ENCODE results near the gene MSANTD2.

The MSANTD2 gene

DNA sequence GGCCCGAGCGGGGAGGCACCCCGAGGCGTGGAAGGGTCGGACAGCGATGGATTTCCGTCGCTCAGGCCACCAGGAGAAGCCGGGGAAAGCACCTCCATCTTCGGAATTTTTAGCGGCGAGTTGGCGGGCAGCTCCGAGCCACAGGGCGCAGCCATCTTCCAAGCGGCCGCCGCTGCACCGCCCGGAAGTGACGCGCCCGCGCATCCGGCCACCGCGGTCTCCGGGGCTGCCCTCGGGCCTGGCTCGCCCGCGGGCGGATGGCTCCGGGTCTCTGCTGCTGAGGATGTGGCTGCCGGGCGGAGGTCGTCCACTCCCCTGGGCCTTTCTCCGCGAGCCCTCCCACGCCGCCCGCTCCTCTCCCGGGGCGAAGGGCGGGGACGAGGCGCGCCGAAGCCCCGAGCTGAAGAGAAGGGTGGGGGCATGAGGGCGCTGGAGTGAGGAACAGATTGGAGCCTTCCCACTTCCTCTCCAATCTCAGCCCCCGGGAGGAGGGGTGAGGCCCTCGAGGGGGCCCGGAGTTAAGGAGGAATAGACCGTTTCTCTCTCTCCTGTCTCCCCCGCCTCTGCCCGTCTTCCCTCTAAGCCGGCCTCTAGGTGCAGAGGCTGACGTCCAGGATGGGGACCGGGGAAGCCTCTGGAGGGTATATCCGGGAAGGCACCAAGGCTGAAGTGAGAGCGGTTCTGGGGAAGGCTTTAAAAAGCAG lies at the start of gene MSANTD2:
Gene MSANTD2, minus strand, starts transcription at position 181 of the 704 bp plus-strand sequence. Its CDS starts 26 bp downstream, at position 155.
- Histone ChIP-seq H3K27me3 (ENCODE audit: insufficient read depth, low read length) (no peaks in the 10 kb centered on the region), H2AFZ (ENCODE audit: low read length) (peak within 1 kb of the TSS; percentile 16), H3K79me2 (ENCODE audit: insufficient read depth, low read length) (no peaks in the 10 kb centered on the region)

DNA sequence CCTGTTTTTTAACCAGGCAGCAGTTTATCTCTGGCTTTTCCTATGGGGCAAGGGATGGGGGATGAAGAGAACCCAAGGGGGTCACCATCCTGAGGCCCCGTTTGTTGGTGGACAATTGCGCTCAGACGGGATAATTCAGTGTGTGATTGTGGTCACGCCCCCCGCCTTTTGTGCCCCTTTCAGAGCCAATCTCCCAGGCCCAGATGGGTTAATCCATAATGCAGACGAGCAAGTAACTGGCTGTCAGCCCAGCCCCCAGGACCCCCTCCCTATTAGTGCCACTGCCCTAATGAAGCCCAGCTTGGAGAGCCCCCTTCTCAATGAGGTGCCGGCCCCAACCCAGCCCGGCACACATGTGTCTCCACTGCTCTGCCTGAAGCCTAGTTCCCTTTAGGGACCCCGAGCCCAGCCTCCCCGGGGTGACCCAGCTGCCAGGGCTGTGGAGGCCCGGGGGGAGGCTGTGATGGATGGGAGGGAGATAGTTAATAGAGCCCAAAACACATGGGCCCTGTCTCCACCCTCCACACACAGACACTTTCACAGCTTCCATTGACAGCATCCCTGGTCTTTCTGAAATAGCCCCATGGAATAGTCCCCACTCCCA lies 46.0 kb upstream of the MSANTD2 start:
- Histone ChIP-seq H3K9me3 (ENCODE audit: low read length) (no peaks in the 10 kb centered on the region), H3K4me1 (ENCODE audit: insufficient read depth, low read length, severe bottlenecking) (no peaks in the 10 kb centered on the region), H3K9me2 (ENCODE audit: low read depth, low read length) (no peaks in the 10 kb centered on the region), H3K36me3 (ENCODE audit: insufficient read depth, low read length) (no peaks in the 10 kb centered on the region), H2AFZ (ENCODE audit: low read length) (no peak overlapping the region), H3K9ac (ENCODE audit: low read length) (no peak overlapping the region), H3K79me2 (ENCODE audit: insufficient read depth, low read length) (no peaks in the 10 kb centered on the region), H4K20me1 (ENCODE audit: insufficient read depth, low read length) (no peaks in the 10 kb centered on the region), H3K27ac (ENCODE audit: low read depth, low read length, poor library complexity, severe bottlenecking) (no peak overlapping the region), H3K4me3 (ENCODE audit: low read depth, low read length, poor library complexity, severe bottlenecking) (no peak overlapping the region), H3K27me3 (ENCODE audit: insufficient read depth, low read length) (0 out of 2 replicates have a peak, but pooled peaks cover 4% of the 10 kb centered on the region), H3K4me2 (ENCODE audit: low read length) (no peak overlapping the region), H3F3A (ENCODE audit: insufficient read depth, low read length) (no peaks in the 10 kb centered on the region)
- TF ChIP-seq, protein P1, sequence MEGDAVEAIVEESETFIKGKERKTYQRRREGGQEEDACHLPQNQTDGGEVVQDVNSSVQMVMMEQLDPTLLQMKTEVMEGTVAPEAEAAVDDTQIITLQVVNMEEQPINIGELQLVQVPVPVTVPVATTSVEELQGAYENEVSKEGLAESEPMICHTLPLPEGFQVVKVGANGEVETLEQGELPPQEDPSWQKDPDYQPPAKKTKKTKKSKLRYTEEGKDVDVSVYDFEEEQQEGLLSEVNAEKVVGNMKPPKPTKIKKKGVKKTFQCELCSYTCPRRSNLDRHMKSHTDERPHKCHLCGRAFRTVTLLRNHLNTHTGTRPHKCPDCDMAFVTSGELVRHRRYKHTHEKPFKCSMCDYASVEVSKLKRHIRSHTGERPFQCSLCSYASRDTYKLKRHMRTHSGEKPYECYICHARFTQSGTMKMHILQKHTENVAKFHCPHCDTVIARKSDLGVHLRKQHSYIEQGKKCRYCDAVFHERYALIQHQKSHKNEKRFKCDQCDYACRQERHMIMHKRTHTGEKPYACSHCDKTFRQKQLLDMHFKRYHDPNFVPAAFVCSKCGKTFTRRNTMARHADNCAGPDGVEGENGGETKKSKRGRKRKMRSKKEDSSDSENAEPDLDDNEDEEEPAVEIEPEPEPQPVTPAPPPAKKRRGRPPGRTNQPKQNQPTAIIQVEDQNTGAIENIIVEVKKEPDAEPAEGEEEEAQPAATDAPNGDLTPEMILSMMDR (IDR thresholded peaks at IDR 0.05; ENCODE audit: low read length): no peak
- no peak for TF ChIP-seq EZH2 (IDR thresholded peaks at IDR 0.05; ENCODE audit: borderline replicate concordance, low read length)

More for the DNA sequence above, at the start of gene MSANTD2:
- Histone ChIP-seq H4K20me1 (ENCODE audit: insufficient read depth, low read length) (no peaks in the 10 kb centered on the region), H3K4me2 (ENCODE audit: low read length) (peak within 1 kb of the TSS; percentile 71), H3K27ac (ENCODE audit: low read depth, low read length, poor library complexity, severe bottlenecking) (no peak within 1 kb of the TSS), H3K9me3 (ENCODE audit: low read length) (no peaks in the 10 kb centered on the region), H3K4me1 (ENCODE audit: insufficient read depth, low read length, severe bottlenecking) (peaks cover 16% of the 10 kb centered on the region), H3F3A (ENCODE audit: insufficient read depth, low read length) (no peaks in the 10 kb centered on the region), H3K4me3 (ENCODE audit: low read depth, low read length, poor library complexity, severe bottlenecking) (peak within 1 kb of the TSS; percentile 88), H3K36me3 (ENCODE audit: insufficient read depth, low read length) (no peaks in the 10 kb centered on the region), H3K9me2 (ENCODE audit: low read depth, low read length) (no peaks in the 10 kb centered on the region), H3K9ac (ENCODE audit: low read length) (peak within 1 kb of the TSS; percentile 85)
- no peak for TF ChIP-seq EZH2 (IDR thresholded peaks at IDR 0.05; ENCODE audit: borderline replicate concordance, low read length)
- TF ChIP-seq, protein P1 (IDR thresholded peaks at IDR 0.05; ENCODE audit: low read length): no peak; the same call in 1 of the 2 replicates

DNA sequence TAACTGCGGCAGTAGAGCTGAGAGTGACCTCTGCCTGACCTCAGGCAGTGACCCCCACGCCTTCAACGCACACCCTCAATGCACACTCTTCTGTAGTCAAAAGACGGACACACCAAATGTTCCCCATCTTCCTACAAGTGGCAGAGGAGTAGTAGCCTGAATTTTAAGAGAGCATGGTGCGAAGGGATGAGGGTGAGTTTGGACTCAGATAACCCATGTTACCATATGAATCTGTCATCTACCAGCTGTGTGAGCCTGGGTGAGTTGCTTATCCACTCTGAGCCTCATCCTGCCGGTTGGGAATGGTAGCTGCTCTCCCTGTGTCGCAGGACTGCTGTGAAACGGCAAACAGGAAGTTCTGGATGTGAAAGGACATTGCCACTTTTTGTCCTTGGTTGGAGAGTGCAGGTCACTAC lies 44.5 kb upstream of the MSANTD2 start:
- H3K9me2 ChIP-seq (ENCODE audit: low read depth, low read length): no peaks in the 10 kb centered on the region
- H3K36me3 ChIP-seq (ENCODE audit: insufficient read depth, low read length): no peaks in the 10 kb centered on the region
- H3K4me1 ChIP-seq (ENCODE audit: insufficient read depth, low read length, severe bottlenecking): no peaks in the 10 kb centered on the region
- H3K9me3 ChIP-seq (ENCODE audit: low read length): no peaks in the 10 kb centered on the region
- H4K20me1 ChIP-seq (ENCODE audit: insufficient read depth, low read length): no peaks in the 10 kb centered on the region
- no peak overlapping the region for H3K4me3 ChIP-seq (ENCODE audit: low read depth, low read length, poor library complexity, severe bottlenecking)
- TF ChIP-seq, protein P1 (IDR thresholded peaks at IDR 0.05; ENCODE audit: low read length): no peak
- no peak for TF ChIP-seq EZH2 (IDR thresholded peaks at IDR 0.05; ENCODE audit: borderline replicate concordance, low read length)
- H3K79me2 ChIP-seq (ENCODE audit: insufficient read depth, low read length): no peaks in the 10 kb centered on the region
- no peak overlapping the region for H2AFZ ChIP-seq (ENCODE audit: low read length)
- 0 out of 2 replicates have a peak, but pooled peaks cover 4% of the 10 kb centered on the region for H3K27me3 ChIP-seq (ENCODE audit: insufficient read depth, low read length)
- no peak overlapping the region for H3K4me2 ChIP-seq (ENCODE audit: low read length)
- no peak overlapping the region for H3K27ac ChIP-seq (ENCODE audit: low read depth, low read length, poor library complexity, severe bottlenecking)
- no peaks in the 10 kb centered on the region for H3F3A ChIP-seq (ENCODE audit: insufficient read depth, low read length)
- H3K9ac ChIP-seq (ENCODE audit: low read length): no peak overlapping the region

All from OCI-LY1 (cell line).